Muscle of arm (tissue), 14 donors: Measurements from ENCODE around the gene PRSS37. TPM values are rescaled to one million over a fixed set of nuclear protein-coding genes. Genes with fewer than 3 reads are reported as not detected.
"Not testable (repeated sequence)": the region's sequence is repeated elsewhere in the genome, so short reads cannot be mapped to it uniquely, and the experiment has no call there.

Experiments used
- DNase-seq: peaks from one replicate; pipeline ENCODE4 v3.0.0-alpha.2; 2013
- long read RNA-seq, 11 donors: transcript quantifications; one replicate each; lab custom pipeline, GENCODE V29; 2026
- polyA plus RNA-seq, 12 donors: library from polyadenylated mRNA; unstranded; fragments of 120-200 nt; gene quantifications; one replicate each; pipeline ENCODE4 v1.2.1, GENCODE V29; 2013; ENCODE audit not compliant: insufficient read length in 12 of 12

Gene PRSS37, protein sequence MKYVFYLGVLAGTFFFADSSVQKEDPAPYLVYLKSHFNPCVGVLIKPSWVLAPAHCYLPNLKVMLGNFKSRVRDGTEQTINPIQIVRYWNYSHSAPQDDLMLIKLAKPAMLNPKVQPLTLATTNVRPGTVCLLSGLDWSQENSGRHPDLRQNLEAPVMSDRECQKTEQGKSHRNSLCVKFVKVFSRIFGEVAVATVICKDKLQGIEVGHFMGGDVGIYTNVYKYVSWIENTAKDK
- under 1 TPM in 6 of 12 donors, not detected in 6; 0.11 to 0.34 (median 0.21) TPM for polyA plus RNA-seq
- long read RNA-seq, donor 1: 0 reads
- long read RNA-seq, donor 2: 0 reads
- long read RNA-seq, donor 3: 0 reads
- long read RNA-seq, donor 4: 0 reads
- long read RNA-seq, donor 5: 0 reads
- long read RNA-seq, donor 6: 0 reads
- long read RNA-seq, donor 7: 0 reads
- long read RNA-seq, donor 8: 0 reads
- long read RNA-seq, donor 9: 0 reads
- long read RNA-seq, donor 10: 0 reads
- long read RNA-seq, donor 11: 0 reads

DNA sequence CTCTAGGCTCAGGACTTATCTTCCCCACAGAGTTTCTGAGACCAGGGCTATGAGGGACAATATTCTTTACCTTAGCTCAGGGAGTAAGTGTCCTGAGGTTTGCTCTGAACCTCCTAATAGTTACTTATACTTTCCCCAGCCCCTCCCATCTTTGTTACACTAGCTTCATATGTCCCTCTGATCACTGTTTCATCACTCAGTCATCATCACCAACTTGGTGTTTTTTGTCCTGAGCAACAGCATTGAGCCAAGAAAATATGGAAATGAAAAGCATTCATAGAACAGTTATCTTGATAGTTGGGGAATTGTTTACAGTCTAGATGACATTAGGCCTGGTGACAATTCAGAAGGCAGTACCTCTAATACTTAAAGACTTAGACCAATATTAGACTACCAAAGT, at the start of gene PRSS37:
PRSS37 (minus strand) TSS at position 101 of the 400 bp plus-strand sequence. CDS start 436 bp downstream, outside the sequence.
- no peak for DNase-seq

DNA sequence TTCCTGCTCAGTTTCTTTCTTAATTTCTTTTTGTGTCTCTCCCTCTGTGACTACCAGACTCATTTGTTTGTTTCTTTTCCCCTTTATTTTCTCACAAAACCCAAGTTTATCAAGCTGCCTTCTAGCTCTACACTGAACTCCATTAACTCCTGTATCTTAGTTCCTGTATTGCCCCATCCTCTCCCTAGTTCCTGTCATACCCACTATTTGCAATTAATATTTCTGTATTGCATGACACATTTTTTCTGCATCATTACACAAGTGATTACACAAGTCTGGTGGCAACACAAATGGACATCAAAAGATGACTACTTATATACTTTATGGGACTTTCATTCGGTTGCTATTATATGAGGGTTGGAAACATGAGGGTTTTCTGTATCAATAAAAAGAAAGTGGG, 48.0 kb upstream of the PRSS37 start:
- no peak for DNase-seq

DNA sequence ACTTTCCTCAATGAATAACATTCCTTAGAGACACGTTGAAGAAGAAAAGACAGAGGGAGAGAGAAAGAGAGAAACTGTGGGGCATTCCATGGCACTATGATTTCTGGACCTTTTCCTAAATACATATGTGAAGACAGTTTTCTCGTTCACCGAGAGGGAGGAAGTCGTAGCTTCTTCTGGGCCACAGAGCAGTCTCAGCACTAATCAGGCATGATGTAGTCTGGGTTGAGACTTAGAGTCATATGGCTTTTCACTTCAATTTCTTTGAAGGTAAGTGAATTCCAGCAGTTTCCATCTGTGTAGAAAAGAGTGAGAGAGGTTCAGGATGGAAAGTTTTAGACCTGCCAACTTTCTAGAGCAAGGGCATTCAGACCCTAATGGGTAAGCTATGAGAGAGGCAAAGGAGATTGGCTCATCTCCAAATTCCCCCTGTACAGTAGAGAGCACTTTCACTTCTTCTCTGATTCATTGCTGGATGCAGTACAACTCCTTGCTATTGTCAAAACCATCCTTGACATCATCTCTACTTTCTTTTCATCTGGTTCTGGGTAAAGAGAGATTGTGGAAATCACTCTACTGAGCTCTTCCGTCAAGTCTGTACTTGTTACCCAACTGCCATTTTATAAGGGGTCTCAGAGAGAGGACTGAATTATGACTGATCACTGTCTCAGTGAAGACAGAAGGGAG, 43.4 kb upstream of the PRSS37 start:
- DNase-seq: no peak

DNA sequence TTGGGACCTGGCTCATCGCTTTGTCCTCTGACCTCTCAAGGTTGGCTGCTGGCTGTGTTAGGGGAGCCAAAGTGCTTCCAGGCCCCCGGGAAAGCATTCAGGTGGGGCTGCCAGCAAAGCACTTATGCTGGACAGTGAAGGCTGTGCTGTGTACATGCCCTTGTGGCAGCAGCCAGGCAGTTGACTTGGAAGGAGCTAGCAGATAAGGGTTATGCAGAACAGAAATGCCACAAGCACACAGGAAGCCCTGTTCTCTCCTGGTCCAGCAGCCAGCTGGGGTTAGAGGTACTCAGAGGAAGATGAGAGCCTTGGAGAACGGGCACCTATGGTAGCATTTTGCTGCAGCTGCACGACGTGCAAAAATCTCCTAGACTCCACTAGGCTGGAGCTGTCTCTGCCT, 39.7 kb upstream of the PRSS37 start:
- DNase-seq: no peak

DNA sequence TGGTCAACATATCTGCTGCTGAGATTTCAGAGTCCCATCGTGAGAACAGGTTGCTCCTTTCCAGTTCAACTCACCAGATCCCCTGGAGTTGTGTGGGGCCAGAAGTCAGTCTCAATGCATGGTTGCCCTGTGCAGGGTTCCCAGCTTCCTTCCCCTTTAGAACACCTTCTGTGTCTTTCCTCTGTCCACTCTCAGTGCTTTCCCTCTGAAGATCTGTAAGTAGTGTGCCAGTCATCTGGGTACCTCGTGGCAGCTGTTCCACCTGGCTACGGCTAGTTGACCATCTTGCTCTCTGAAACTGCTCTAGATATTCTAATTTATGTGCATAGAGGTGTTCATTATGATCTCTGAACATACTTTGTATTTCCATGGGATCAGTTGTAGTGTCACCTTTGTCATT, 36.1 kb upstream of the PRSS37 start:
- no peak for DNase-seq

DNA sequence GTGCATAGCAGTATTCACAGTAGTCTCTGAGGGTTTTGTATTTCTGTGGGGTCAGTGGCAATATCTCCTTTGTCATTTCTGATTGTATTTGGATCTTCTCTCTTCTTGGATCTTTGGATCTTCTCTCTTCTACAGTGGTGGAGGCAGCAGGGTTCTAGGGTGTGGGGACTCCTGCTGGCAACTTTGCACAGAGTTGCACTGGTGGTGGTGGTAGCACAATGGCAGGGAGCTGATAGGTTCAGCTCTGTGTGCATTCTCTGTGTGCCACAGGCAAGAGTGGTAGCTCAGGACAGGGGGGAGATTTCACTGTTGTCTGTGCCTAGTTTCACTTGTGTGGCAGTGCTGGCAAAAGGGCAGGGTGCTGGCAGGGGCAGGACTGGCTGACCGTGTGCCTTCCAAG, 35.1 kb upstream of the PRSS37 start:
- no peak for DNase-seq

DNA sequence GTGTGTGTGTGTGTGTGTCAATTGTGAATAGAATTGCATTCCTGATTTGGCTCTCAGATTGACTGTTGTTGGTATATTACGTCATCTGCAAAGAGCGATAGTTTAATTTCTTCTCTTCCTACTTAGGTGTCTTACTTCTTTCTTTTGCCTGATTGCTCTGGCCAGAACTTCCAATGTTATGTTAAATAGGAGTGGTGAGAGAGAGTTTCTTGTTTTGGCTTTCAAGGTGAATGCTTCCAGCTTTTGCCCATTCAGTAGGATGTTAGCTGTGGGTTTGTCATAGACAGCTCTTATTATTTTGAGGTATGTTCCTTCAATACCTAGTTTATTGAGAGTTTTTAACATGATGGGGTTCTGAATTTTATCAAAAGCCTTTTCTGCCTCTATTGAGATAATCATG, 34.2 kb upstream of the PRSS37 start:
- DNase-seq: no peak

DNA sequence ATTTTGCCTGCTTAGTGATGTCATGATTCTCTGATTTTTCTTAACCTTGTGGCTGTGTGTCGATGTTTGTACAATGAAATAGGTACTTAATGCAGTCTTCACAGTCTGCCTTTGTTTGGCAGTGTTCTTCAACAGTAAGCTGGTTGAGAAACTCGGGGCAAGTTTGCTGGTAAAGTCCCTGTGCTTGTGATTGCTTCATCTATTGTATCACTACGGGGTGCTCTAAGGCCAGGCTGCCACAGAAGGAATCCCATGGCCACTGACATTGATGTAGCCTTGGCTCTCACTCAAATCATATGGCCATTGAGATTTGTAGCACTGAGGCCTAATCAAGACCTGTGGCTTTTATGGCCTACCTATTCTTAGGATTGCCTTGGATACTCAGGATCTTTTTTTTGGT, 33.5 kb upstream of the PRSS37 start:
- no peak for DNase-seq

DNA sequence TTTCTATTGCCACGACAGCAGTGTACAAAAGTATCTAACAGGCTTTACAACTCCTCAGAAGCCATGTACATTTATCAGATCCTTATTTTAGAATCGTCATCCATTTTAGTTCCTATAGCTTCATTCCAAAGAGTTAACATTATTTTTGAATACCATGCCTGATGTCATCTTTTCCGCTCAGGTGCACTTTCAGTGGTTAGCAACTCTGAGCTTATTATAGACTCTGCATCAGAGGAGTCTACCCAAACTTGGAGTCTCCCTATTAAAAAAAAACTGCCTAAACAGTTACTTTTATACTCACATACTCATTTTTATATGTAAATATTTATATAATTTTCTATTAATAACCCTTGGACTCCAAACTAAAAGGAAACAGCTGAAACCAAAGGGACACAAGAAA, 31.6 kb upstream of the PRSS37 start:
- no peak for DNase-seq

DNA sequence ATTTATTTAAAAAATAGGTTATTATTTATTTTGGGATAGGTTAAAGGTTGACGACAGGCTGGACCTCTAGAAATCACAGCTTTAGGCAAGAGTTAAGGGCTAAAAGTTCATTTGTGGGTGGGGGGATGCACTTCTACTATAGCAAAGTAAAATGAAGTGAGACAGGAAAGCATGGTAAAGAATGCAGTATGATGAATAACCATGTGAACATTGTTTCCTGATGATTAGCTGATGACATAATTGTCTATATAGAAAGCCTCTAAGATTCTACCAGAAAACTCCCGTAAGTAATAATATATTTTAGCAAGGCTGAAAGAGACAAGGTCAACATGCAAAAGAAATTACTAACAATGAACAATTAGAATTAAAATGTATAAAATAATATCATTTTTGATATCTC, 25.7 kb upstream of the PRSS37 start:
- DNase-seq: no peak

DNA sequence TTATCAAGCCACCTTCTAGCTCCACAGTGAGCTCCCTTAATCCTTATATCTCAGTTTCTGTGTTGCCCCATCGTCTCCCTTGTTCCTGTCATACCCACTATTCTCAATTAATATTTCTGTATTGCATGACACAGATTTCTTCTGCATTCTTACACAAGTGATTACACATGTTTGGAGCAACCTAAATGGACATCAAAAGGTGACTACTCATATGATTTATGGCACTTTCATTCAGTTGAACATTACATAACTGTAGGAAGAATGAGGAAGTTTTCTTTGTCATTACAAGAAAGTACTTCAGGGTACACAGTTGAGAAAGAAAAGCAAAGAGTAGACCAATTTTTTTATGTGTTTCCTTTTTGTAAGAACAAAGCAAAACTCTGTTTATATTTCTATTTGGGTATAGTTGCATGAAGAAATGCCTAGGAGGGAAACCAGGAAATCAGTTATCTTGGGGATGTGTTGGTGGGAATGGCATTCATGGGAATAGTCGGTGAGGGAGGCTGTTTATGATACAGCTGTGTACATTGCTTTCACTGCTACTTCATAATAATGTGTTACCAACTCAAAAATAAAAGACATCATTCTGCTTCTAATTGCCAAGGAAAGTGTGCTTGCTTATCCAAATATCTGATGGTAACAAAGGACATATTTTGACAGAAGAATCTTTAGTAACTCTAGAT, 23.6 kb upstream of the PRSS37 start:
- no peak for DNase-seq

DNA sequence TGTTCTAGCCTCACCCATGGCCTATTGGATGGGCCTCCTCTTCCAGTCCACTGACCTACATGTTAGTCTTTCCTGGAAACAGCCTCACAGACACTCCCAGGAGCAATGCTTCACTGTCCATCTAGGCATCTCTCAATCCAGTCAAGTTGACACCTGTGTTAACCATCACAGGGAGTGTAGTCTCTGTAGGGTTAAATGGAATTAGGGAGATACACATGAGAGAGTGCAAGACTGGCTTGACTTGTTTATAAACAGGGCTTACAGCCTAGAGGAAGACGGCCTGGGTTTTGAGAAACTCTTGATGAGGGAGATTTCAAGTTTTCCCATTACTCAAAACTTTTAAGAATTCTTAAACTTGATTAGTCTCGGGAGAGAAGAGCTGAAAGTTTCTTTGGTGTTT, 18.9 kb upstream of the PRSS37 start:
- no peak for DNase-seq

DNA sequence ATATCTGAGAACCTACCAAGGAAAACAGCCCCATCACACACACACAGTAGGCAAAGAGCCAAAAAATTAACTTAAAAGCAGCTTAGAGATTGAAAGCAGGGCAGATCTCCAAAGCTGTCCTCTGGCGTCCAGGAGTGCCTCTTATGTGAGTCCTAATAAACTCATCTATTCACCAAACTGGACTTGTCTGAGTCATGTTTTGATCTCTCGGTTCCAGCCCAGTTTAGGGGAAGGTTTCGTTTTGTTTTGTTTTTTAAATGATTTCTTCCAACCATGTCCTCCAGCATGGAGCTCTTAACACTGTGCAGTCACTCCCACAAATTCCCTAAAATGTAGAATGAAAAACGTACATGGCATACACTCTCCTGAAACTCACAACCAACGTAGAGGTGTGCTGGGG, 6.7 kb upstream of the PRSS37 start:
- no peak for DNase-seq

DNA sequence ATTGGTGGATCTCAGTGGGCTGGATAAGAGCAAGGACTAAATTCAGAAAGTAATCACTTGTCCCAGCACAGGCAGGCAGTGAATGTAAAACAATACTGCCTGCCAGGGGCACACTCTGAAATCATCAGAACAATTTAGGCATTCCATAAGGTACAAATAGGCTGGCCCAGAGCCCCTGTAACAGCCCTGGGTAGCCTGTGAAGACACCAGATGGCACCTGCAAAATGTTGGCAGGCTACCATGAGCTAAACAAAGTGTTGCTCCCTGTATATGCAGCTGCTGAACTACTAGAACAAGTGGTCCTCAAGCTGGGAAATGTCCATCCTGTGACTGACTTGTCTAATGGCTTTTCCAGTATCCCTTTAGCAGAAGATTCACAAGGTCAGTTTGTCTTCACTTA, 3.0 kb upstream of the PRSS37 start:
- no peak for DNase-seq

DNA sequence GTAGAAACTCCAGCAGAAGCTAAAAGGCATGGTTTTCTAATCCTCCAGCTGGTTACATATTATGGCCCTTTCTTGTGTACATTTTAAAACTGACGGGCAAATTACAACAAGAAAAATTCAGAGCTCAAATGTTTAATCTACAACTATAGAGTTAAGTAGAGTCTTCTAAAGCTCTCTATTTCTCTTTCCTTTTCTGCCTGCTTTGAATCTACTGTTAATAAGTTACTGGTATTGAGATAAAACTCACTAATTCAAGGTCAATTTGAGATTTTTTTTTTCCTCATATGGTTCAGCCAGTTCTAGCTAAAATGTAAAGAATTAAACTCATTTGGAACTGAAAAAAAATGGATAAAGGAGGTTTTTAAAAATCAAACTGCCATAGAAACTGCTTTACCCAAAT, 1.6 kb upstream of the PRSS37 start:
- no peak for DNase-seq

DNA sequence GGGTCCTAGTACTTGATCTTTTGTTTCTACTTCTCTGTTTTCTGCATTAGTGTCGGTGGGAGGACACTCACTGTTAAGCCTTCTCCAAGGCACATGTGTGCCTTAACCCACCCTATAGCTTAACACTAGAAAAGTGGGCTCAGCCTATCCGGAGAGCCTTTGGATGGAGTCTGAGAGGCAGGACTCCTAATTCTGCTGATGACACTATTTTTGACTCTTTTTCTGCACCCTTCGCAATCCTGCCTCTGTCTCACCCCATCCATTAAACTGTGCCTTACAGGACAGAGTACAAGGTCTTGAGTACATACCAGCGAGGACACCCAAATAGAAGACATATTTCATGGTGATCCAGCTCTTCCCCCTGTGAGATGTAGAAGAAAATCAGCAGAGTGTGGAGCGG, 577 bp downstream of the PRSS37 start:
- DNase-seq: no peak

DNA sequence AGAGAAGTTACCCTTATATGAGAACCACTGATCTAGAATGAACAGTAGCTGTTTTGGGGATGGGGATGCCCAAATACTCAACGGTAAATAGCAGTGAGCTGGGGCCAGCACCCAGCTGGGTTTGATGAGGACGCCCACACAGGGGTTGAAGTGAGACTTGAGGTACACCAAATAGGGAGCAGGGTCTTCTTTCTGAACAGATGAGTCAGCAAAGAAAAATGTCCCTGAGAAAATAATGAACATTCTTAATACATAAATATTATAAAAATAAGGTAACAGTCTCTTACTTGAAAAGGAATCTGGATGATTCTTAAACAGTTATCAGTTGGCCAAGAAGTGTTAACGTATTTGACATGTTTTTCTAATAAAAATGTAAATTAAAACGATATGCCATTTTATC, 2.0 kb downstream of the PRSS37 start:
- DNase-seq: no peak

DNA sequence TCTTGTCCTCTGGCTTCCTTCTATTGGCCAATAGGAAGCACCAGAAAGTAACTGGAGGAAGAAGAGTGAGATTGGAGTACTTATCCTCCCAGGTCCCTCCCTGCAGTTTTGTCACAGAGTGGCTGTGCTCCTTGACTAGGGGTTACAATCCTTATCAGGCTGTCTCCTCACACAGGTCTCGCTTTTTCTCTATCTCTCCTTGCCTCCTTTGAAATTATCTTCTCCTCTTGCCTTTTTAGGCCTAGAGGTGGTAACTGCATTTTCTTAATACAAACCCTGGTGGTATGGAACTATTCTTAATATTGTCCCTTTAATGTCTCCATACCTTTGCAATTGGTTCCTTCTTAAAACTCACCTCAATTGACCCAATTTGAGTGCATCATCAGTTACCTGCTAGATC, 2.7 kb downstream of the PRSS37 start:
- no peak for DNase-seq

DNA sequence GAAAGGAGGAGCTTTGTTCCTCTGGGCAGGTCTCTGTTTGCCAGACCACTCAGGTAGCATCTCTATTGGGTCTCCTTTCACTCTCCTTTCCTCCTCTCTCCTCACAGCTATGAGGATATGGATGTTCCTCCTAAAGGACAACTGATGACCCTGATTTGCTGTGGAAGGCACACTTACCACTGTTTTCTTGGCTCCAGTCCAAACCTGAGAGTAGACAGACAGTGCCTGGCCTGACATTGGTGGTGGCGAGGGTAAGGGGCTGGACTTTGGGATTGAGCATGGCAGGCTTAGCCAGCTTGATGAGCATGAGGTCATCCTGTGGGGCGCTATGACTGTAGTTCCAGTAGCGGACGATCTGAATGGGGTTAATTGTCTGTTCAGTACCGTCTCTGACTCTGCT, 3.6 kb downstream of the PRSS37 start:
- DNase-seq: no peak

DNA sequence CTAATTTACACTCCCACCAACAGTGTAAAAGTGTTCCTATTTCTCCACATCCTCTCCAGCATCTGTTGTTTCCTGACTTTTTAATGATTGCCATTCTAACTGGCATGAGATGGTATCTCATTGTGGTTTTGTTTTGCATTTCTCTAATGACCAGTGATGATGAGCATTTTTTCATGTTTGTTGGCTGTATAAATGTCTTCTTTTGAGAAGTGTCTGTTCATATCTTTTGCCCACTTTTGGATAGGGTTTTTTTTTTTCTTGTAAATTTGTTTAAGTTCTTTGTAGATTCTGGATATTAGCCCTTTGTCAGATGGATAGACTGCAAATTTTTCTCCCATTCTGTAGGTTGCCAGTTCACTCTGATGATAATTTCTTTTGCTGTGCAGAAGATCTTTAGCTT, 18.9 kb downstream of the PRSS37 start:
- DNase-seq: not testable (repeated sequence)

DNA sequence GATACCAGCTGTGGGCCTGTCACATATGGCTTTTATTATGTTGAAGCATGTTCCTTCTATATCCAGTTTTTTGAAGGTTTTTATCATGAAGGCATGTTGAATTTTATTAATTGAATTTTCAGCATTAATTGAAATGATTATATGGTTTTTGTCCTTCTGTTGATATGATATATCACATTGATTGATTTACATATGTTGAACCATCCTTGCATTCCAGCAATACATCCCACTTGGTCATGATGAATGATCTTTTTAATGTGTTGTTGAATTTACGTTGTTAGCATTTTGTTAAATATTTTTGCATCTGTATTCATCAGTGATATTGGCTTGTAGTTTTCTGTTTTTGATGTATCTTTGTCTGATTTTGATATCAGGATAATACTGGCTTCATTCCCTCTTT, 21.2 kb downstream of the PRSS37 start:
- DNase-seq: no peak

DNA sequence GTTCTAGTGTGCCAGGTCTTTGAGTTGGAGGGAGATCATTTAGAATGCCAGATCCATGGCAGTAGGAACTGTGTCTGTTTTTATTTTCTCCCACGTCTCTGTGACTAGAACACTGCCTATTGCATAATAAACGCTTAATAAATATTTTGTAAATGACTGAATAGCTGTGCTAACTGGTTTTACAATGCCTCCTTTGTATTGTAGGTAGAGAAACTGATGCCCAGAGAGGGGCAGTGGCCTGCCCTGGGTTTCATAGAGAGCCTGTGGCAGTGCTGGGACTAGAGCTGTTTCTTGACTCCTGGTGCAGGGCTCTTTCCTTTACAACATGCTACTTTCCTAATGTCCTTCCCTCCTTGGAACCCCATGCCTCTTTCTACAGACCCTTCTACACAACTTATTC, 48.8 kb downstream of the PRSS37 start:
- no peak for DNase-seq

DNA sequence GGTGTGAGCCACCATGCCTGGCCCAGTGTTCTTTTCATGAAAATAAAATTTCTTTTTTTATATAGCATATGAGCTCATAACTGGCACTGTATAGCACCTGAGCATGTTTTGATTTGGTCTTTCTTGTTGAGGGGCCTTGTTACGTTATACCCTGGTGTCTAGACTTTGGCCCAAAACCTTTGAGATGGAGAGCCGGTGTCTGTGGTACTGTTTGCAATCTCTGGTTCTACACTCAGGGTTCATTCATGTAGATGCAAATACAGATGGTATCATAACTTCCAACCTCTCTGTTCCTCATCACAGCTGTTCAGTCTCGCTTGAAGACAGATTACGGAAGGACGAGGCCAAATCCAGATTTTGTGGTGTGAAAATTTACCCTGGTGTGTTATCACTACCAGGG, 51.4 kb downstream of the PRSS37 start, which contains the start of gene TAS2R5:
TAS2R5 (plus strand) TSS at position 301 of the 400 bp plus-strand sequence. CDS start 145 bp downstream, outside the sequence.
- no peak for DNase-seq
